Fibroblast of lung (primary cell): ENCODE data around the gene RNASE8. TPM values are rescaled to one million over a fixed set of nuclear protein-coding genes. Genes with fewer than 3 reads are reported as not detected.
A peak's percentile ranks its signal among the peaks of the same experiment; 100 is the strongest.

Source experiments
- DNase-seq, 2 donors: peaks; one replicate each; pipeline versions ENCODE4 v3.0.0 to v3.0.0-alpha.2; 2010; ENCODE audit warnings: low read depth in 2 of 2
- H2AFZ ChIP-seq: 2 replicates; pipeline ENCODE4 v1.5.1; 2012; ENCODE audit warnings: low read length, control low read depth, inconsistent platforms
- H3K27ac ChIP-seq: 2 replicates; pipeline ENCODE4 v1.5.1; 2011; ENCODE audit warnings: low read length, control low read depth; ENCODE audit not compliant: insufficient read depth
- H3K27me3 ChIP-seq: 2 replicates; pipeline ENCODE4 v1.5.1; 2011; ENCODE audit warnings: mild to moderate bottlenecking, low read length; ENCODE audit not compliant: control insufficient read depth, insufficient read depth
- H3K36me3 ChIP-seq: 2 replicates; pipeline ENCODE4 v1.5.1; 2011; ENCODE audit warnings: low read length; ENCODE audit not compliant: control insufficient read depth, insufficient read depth
- H3K4me1 ChIP-seq: 2 replicates; pipeline ENCODE4 v1.5.1; 2011; ENCODE audit warnings: low read length; ENCODE audit not compliant: control insufficient read depth, insufficient read depth; ENCODE audit errors: extremely low read depth
- H3K4me2 ChIP-seq: 2 replicates; pipeline ENCODE4 v1.5.1; 2011; ENCODE audit warnings: low read length, control low read depth; ENCODE audit not compliant: insufficient read depth; ENCODE audit errors: extremely low read depth
- H3K4me3 ChIP-seq, 4 experiments: fragments of 200-600 bp in 1 of 4; sonication (generic) in 1 of 4; replicated peaks in 1 of 4; 2 replicates each; pipeline ENCODE4 v1.5.1; 2011 to 2016; ENCODE audit warnings: low read length in 4 of 4, low read depth in 3 of 4, mild to moderate bottlenecking in 3 of 4, control low read depth in 2 of 4, inconsistent platforms in 1 of 4, mixed read lengths in 1 of 4; ENCODE audit not compliant: insufficient read depth in 1 of 4; ENCODE audit errors: control extremely low read depth in 1 of 4
- H3K79me2 ChIP-seq: 2 replicates; pipeline ENCODE4 v1.5.1; 2012; ENCODE audit warnings: mild to moderate bottlenecking, low read length, inconsistent platforms; ENCODE audit not compliant: control insufficient read depth, insufficient read depth
- H3K9ac ChIP-seq: 2 replicates; pipeline ENCODE4 v1.5.1; 2011; ENCODE audit warnings: mild to moderate bottlenecking, low read length, control low read depth; ENCODE audit not compliant: insufficient read depth
- H3K9me3 ChIP-seq: 2 replicates; pipeline ENCODE4 v1.5.1; 2012; ENCODE audit warnings: low read depth, low read length; ENCODE audit not compliant: control insufficient read depth, insufficient read depth
- H4K20me1 ChIP-seq: 2 replicates; pipeline ENCODE4 v1.5.1; 2011; ENCODE audit warnings: low read length; ENCODE audit not compliant: control insufficient read depth, insufficient read depth; ENCODE audit errors: extremely low read depth
- CTCF ChIP-seq, 2 donors: IDR thresholded peaks in 1 of 2; conservative IDR thresholded peaks in 1 of 2; 1 replicate in 1 of 2; 2 replicates in 1 of 2; pipeline ENCODE4 v1.5.1; 2011 to 2012; ENCODE audit warnings: low read length in 2 of 2, control low read depth in 1 of 2, inconsistent platforms in 1 of 2, low read depth in 1 of 2, mild to moderate bottlenecking in 1 of 2
- EZH2 ChIP-seq: IDR thresholded peaks from 2 replicates; pipeline ENCODE4 v1.5.1; 2012; ENCODE audit warnings: low read length, control low read depth, mild to moderate bottlenecking; ENCODE audit errors: missing control alignments
- polyA plus RNA-seq, 2 donors: library from polyadenylated mRNA; depleted of rRNA in 1 of 2; stranded (reverse) in 1 of 2; unstranded in 1 of 2; fragments of >200 nt; gene quantifications; 2 replicates each; pipeline ENCODE4 v1.2.1, GENCODE V29; 2011 to 2012; ENCODE audit warnings: missing spikeins in 1 of 2
- total RNA-seq: library from RNA; depleted of rRNA; stranded (reverse); fragments of >200 nt; gene quantifications from 2 replicates; pipeline ENCODE4 v1.2.1, GENCODE V29; 2014

RNASE8 gene
- total and polyA plus RNA-seq, 2 donors (not counting 1 experiment from before 2014, with no cell fraction given): not detected

GRCh38 chr14:21047378-21047781 is 10.2 kb upstream of the RNASE8 start:
- no peak overlapping the region for H3K9ac ChIP-seq
- H3K27ac ChIP-seq: no peak overlapping the region
- H3K79me2 ChIP-seq: no peaks in the 10 kb centered on the region
- no peak overlapping the region for H3K4me2 ChIP-seq
- TF ChIP-seq EZH2 (no peak), CTCF (conservative IDR thresholded peaks at IDR 0.05 in 1 of 2, IDR thresholded peaks at IDR 0.05 in 1 of 2; ENCODE audit: low read depth in 1 of 2, low read length in 2 of 2) (no peak)
- peaks cover 8% of the 10 kb centered on the region for H3K27me3 ChIP-seq
- no peak overlapping the region for H3K4me3 ChIP-seq
- no peaks in the 10 kb centered on the region for H3K36me3 ChIP-seq
- no peaks in the 10 kb centered on the region for H3K9me3 ChIP-seq
- H2AFZ ChIP-seq: no peak overlapping the region
- no peaks in the 10 kb centered on the region for H4K20me1 ChIP-seq
- no peaks in the 10 kb centered on the region for H3K4me1 ChIP-seq
- peak in 1 of 2 donors; percentile 71 for DNase-seq

GRCh38 chr14:21048638-21049037 is 9.0 kb upstream of the RNASE8 start:
- Histone ChIP-seq H3K27ac (no peak overlapping the region), H3K4me2 (no peak overlapping the region), H4K20me1 (no peaks in the 10 kb centered on the region), H2AFZ (no peak overlapping the region), H3K27me3 (peaks cover 8% of the 10 kb centered on the region), H3K9me3 (no peaks in the 10 kb centered on the region), H3K36me3 (no peaks in the 10 kb centered on the region), H3K4me1 (no peaks in the 10 kb centered on the region), H3K9ac (no peak overlapping the region), H3K79me2 (no peaks in the 10 kb centered on the region), H3K4me3 (no peak overlapping the region)
- TF ChIP-seq CTCF (conservative IDR thresholded peaks at IDR 0.05 in 1 of 2, IDR thresholded peaks at IDR 0.05 in 1 of 2; ENCODE audit: low read depth in 1 of 2, low read length in 2 of 2) (no peak), EZH2 (no peak)
- peak in 1 of 2 donors; percentile 50 for DNase-seq

- DNase-seq: peak; percentile 10 to 76
- H3K9ac ChIP-seq: no peak overlapping the region
- no peaks in the 10 kb centered on the region for H4K20me1 ChIP-seq
- no peak overlapping the region for H2AFZ ChIP-seq
- no peak overlapping the region for H3K27ac ChIP-seq
- no peaks in the 10 kb centered on the region for H3K4me1 ChIP-seq
- TF ChIP-seq CTCF (conservative IDR thresholded peaks at IDR 0.05 in 1 of 2, IDR thresholded peaks at IDR 0.05 in 1 of 2; ENCODE audit: low read depth in 1 of 2, low read length in 2 of 2): no peak
- no peak for TF ChIP-seq EZH2
- peaks cover 3% of the 10 kb centered on the region for H3K27me3 ChIP-seq
- no peaks in the 10 kb centered on the region for H3K79me2 ChIP-seq
- H3K4me2 ChIP-seq: no peak overlapping the region
- H3K4me3 ChIP-seq: no peak overlapping the region
- no peaks in the 10 kb centered on the region for H3K36me3 ChIP-seq
- no peaks in the 10 kb centered on the region for H3K9me3 ChIP-seq
Measured at GRCh38 chr14:21049271-21049673, 8.3 kb upstream of the RNASE8 start.
